Neural crest cell (in vitro differentiated cells): Measurements from ENCODE around the gene AJAP1. TPM values are rescaled to one million over a fixed set of nuclear protein-coding genes. Genes with fewer than 3 reads are reported as not detected.

Experiments used
- DNase-seq: peaks from one replicate; pipeline ENCODE4 v3.0.0; 2021; ENCODE audit warnings: low read depth, mixed read lengths, low spot score
- H3K27ac Mint-ChIP-seq: one replicate; pipeline ENCODE4 v1.8.0; 2021; ENCODE audit warnings: mild to moderate bottlenecking, mixed read lengths; ENCODE audit not compliant: unreplicated experiment
- H3K27me3 Mint-ChIP-seq: 2 replicates; pipeline ENCODE4 v1.8.0; 2021; ENCODE audit warnings: low read depth, mild to moderate bottlenecking, mixed read lengths
- H3K36me3 Mint-ChIP-seq: 2 replicates; pipeline ENCODE4 v1.8.0; 2021; ENCODE audit warnings: low read depth, mild to moderate bottlenecking, mixed read lengths
- H3K4me1 Mint-ChIP-seq: 2 replicates; pipeline ENCODE4 v1.8.0; 2021; ENCODE audit warnings: mixed read lengths
- H3K4me3 Mint-ChIP-seq: one replicate; pipeline ENCODE4 v1.8.0; 2021; ENCODE audit warnings: mild to moderate bottlenecking, mixed read lengths
- H3K9me3 Mint-ChIP-seq: 2 replicates; pipeline ENCODE4 v1.8.0; 2021; ENCODE audit warnings: mixed read lengths
- total RNA-seq: library from RNA; stranded (reverse); gene quantifications from 2 replicates; pipeline ENCODE4 v1.2.1, GENCODE V29; 2021
- TF ChIP-seq, protein P1 (sequence below): fragments of 200-600 bp; sonication (generic); conservative IDR thresholded peaks from 2 replicates; pipeline ENCODE4 v1.5.0; 2021; ENCODE audit warnings: antibody characterized with exemption, mild to moderate bottlenecking

Gene AJAP1
- total RNA-seq, 1 donor from 2014 or later: 1.4 TPM

- Mint-ChIP-seq H3K27ac (no peak overlapping the region), H3K36me3 (peaks cover 3% of the 10 kb centered on the region), H3K9me3 (peaks cover 2% of the 10 kb centered on the region), H3K4me3 (no peak overlapping the region), H3K27me3 (no peaks in the 10 kb centered on the region), H3K4me1 (peaks cover 12% of the 10 kb centered on the region)
- TF ChIP-seq, protein P1, sequence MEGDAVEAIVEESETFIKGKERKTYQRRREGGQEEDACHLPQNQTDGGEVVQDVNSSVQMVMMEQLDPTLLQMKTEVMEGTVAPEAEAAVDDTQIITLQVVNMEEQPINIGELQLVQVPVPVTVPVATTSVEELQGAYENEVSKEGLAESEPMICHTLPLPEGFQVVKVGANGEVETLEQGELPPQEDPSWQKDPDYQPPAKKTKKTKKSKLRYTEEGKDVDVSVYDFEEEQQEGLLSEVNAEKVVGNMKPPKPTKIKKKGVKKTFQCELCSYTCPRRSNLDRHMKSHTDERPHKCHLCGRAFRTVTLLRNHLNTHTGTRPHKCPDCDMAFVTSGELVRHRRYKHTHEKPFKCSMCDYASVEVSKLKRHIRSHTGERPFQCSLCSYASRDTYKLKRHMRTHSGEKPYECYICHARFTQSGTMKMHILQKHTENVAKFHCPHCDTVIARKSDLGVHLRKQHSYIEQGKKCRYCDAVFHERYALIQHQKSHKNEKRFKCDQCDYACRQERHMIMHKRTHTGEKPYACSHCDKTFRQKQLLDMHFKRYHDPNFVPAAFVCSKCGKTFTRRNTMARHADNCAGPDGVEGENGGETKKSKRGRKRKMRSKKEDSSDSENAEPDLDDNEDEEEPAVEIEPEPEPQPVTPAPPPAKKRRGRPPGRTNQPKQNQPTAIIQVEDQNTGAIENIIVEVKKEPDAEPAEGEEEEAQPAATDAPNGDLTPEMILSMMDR: no peak
- DNase-seq: no peak
Measured at GRCh38 chr1:4677608-4678007, 23.2 kb downstream of the AJAP1 start.

- TF ChIP-seq, protein P1: no peak
- no peak overlapping the region for H3K27ac Mint-ChIP-seq
- H3K4me3 Mint-ChIP-seq: no peak overlapping the region
- peaks cover 3% of the 10 kb centered on the region for H3K36me3 Mint-ChIP-seq
- peaks cover 12% of the 10 kb centered on the region for H3K4me1 Mint-ChIP-seq
- peaks cover 2% of the 10 kb centered on the region for H3K9me3 Mint-ChIP-seq
- DNase-seq: no peak
- no peaks in the 10 kb centered on the region for H3K27me3 Mint-ChIP-seq
Measured at GRCh38 chr1:4678066-4678717, 23.8 kb downstream of the AJAP1 start.

- TF ChIP-seq, protein P1: no peak
Measured at GRCh38 chr1:4681026-4681425, 26.6 kb downstream of the AJAP1 start.

DNA sequence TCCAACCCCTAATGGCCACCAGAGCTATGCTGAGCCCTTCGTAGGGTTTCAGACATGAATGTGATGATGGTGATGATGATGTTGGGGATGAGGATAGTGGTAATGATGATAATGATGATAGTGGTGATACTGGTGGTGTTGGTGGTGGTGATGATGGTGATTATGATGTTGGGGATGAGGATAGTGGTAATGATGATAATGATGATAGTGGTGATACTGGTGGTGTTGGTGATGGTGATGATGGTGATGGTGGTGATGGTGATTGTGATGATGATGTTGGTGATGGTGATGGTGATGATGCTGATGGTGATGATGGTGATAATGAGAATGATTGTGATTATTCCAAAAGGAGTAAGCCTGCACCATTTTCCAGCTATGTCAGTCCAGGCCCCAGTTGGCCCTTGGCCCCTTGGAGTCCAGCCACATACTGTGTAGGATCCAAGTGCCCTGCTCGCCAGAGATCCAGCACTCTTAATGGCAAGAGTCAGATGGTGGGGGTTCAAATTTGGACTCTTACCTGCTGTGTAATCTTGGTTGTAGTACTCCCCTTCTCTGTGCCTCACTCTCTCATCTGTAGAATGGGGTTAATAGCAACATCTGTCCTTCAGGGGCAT lies 28.3 kb downstream of the AJAP1 start:
- no peak for DNase-seq
- no peak overlapping the region for H3K4me3 Mint-ChIP-seq
- no peak overlapping the region for H3K27ac Mint-ChIP-seq
- TF ChIP-seq, protein P1: no peak
- no peaks in the 10 kb centered on the region for H3K27me3 Mint-ChIP-seq
- H3K4me1 Mint-ChIP-seq: peaks cover 20% of the 10 kb centered on the region
- H3K9me3 Mint-ChIP-seq: peaks cover 2% of the 10 kb centered on the region
- peaks cover 3% of the 10 kb centered on the region for H3K36me3 Mint-ChIP-seq

More at GRCh38 chr1:4681026-4681425, 26.6 kb downstream of the AJAP1 start:
- no peak for DNase-seq
- Mint-ChIP-seq H3K4me1 (peaks cover 8% of the 10 kb centered on the region), H3K27me3 (no peaks in the 10 kb centered on the region), H3K4me3 (no peak overlapping the region), H3K36me3 (peaks cover 3% of the 10 kb centered on the region), H3K27ac (no peak overlapping the region), H3K9me3 (peaks cover 2% of the 10 kb centered on the region)

DNA sequence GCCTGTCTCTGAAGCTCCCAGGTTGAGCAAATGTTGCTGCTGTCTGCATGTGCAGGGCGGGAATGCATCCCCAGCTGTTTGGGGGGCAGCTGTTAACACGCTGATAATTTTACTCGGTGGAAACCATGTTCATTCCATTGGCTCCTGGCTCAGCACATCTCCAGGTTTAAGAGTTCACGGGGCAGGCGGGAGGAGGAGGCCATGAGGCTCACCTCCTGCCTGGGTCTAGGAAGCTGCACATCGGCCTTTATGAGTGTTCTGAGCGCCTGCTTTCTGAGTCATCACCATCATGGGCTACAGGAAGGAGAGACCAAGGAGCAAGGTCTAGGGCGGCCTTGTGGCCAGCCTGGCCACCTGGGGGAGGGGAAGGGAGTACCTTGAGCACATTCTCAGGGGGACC lies 29.7 kb downstream of the AJAP1 start:
- Mint-ChIP-seq H3K27me3 (no peaks in the 10 kb centered on the region), H3K27ac (no peak overlapping the region), H3K9me3 (peaks cover 2% of the 10 kb centered on the region), H3K4me3 (no peak overlapping the region), H3K4me1 (peaks cover 20% of the 10 kb centered on the region), H3K36me3 (no peaks in the 10 kb centered on the region)
- DNase-seq: no peak
- TF ChIP-seq, protein P1: no peak
